T-helper 17 cell (primary cell): Measurements from ENCODE around the gene YEATS2. TPM values are rescaled to one million over a fixed set of nuclear protein-coding genes. Genes with fewer than 3 reads are reported as not detected.

Experiments
- ATAC-seq: fragments of 150-1000 bp; cut with Tn5 transposase; 2 replicates; pipeline ENCODE4 v1.10.0; 2021; ENCODE audit warnings: mild to moderate bottlenecking, moderate library complexity
- DNase-seq, 3 donors: peaks; one replicate each; pipeline versions ENCODE4 v3.0.0 to v3.0.0-alpha.2; 2020 to 2021
- H3K9me3 ChIP-seq: one replicate; pipeline ENCODE4 v1.7.0; 2013; ENCODE audit warnings: low read length, mild to moderate bottlenecking; ENCODE audit not compliant: control insufficient read depth, poor library complexity, severe bottlenecking
- H3K27ac Mint-ChIP-seq: one replicate; pipeline ENCODE4 v1.8.0; 2022; ENCODE audit warnings: mild to moderate bottlenecking, moderate library complexity, mixed read lengths
- H3K27me3 Mint-ChIP-seq: one replicate; pipeline ENCODE4 v1.8.0; 2022; ENCODE audit warnings: mixed read lengths
- H3K36me3 Mint-ChIP-seq: one replicate; pipeline ENCODE4 v1.8.0; 2022; ENCODE audit warnings: low read depth, mixed read lengths
- H3K4me1 Mint-ChIP-seq: one replicate; pipeline ENCODE4 v1.8.0; 2022; ENCODE audit warnings: mild to moderate bottlenecking, mixed read lengths
- H3K4me3 Mint-ChIP-seq: one replicate; pipeline ENCODE4 v1.8.0; 2022; ENCODE audit warnings: mild to moderate bottlenecking, moderate library complexity, mixed read lengths
- total RNA-seq, 4 donors: library from RNA in 2 of 4; stranded (reverse) in 2 of 4; gene quantifications; one replicate each; pipeline ENCODE4 v1.2.3 and lab custom pipeline; 2022 to 2026

Gene YEATS2
- total RNA-seq, 2 donors from 2014 or later, result 25.3 to 31.1 TPM

- no peak for ATAC-seq
- Mint-ChIP-seq H3K36me3 (peaks cover 18% of the 10 kb centered on the region), H3K27me3 (no peaks in the 10 kb centered on the region), H3K4me1 (peaks cover 11% of the 10 kb centered on the region), H3K4me3 (no peak overlapping the region), H3K27ac (no peak overlapping the region)
- H3K9me3 ChIP-seq, result no peaks in the 10 kb centered on the region
- DNase-seq, result no peak
Measured at GRCh38 chr3:183792976-183793375, 95.4 kb downstream of the YEATS2 start.

DNA sequence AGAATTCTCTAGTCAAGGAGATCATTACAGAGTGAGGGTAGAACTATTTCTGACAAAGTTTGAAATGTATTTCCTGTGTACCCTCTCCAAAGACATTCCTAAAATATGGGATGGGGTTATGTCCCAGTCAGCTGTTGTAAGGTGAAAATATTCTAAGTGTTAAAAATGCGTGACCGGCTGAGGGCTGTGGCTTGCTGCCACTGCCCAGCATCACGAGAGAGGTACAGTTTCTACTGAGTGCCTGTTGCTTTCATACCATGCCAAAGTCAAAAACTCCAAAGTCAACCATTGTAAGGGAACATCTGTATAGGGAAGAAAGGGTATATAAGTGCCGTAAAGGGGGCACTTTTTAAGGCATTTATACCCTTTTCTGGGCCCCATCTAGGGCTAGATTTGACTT is 96.9 kb downstream of the YEATS2 start:
- peaks cover 16% of the 10 kb centered on the region for H3K36me3 Mint-ChIP-seq
- peaks cover 5% of the 10 kb centered on the region for H3K4me1 Mint-ChIP-seq
- H3K4me3 Mint-ChIP-seq, result no peak overlapping the region
- DNase-seq (no peak), ATAC-seq (no peak)
- no peaks in the 10 kb centered on the region for H3K27me3 Mint-ChIP-seq
- H3K9me3 ChIP-seq, result no peaks in the 10 kb centered on the region
- no peak overlapping the region for H3K27ac Mint-ChIP-seq

DNA sequence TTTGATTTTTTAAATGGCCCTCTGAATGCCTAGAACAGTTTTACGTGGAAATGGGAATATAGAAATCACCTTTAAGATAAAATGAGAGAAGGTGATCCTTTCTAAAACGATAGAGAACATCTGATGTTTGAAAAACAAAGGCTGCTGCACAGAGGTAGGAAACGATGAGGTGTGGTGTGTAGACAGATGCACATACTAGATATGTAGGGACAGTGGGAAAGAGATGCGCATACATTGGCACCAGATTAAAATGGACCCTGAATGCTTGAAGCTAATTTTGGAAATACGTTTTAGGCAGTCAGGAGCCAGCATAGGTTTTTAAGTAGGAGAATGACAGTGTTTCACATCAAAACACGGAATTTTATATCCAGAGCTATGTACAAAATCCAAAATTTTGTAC is 98.8 kb downstream of the YEATS2 start:
- Mint-ChIP-seq H3K4me3 (no peak overlapping the region), H3K36me3 (peaks cover 12% of the 10 kb centered on the region), H3K27me3 (no peaks in the 10 kb centered on the region), H3K4me1 (no peaks in the 10 kb centered on the region), H3K27ac (no peak overlapping the region)
- DNase-seq, result no peak
- ATAC-seq, result no peak
- H3K9me3 ChIP-seq, result no peaks in the 10 kb centered on the region

DNA sequence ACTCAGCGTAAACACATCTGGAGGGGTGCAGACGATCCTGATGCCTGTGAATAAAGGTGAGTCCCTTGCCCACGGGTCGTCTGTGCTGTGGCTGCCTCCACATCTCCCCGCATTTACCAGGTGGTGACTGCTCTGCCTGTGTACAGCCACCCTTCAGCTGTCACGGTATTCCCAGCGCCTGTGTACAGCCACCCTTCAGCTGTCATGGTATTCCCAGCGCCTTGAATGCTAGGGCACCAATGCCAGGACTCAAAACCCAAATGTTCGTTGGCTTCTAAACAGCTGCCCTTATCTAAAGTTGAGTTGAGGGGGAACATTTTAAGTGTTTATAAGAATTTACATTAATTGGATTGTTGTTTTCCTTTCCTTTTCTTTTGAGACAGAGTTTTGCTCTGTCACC is 100.4 kb downstream of the YEATS2 start:
- H3K36me3 Mint-ChIP-seq, result peaks cover 15% of the 10 kb centered on the region
- H3K4me3 Mint-ChIP-seq, result no peak overlapping the region
- DNase-seq (no peak), ATAC-seq (no peak)
- H3K27ac Mint-ChIP-seq, result no peak overlapping the region
- H3K4me1 Mint-ChIP-seq, result no peaks in the 10 kb centered on the region
- H3K27me3 Mint-ChIP-seq, result no peaks in the 10 kb centered on the region
- no peaks in the 10 kb centered on the region for H3K9me3 ChIP-seq

DNA sequence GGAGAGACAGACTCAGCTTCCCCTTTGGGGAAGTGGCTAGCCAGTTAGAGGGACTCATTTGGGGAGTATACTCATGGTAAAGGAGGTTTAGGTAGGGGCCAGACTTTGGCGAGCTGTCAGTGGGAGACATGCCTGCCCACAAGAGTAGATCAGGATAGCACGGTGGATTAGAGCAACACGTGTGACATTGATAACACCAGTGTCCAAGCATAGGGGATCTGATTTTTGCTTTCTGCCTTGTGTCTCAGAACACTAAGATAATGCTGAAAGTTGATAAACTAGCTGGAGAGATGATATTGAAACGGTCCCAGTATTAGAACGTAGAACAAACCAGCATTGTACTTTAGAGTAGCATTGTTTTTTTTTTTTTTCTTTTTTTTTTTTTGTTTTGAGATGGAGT is 101.9 kb downstream of the YEATS2 start:
- H3K36me3 Mint-ChIP-seq, result peaks cover 18% of the 10 kb centered on the region

DNA sequence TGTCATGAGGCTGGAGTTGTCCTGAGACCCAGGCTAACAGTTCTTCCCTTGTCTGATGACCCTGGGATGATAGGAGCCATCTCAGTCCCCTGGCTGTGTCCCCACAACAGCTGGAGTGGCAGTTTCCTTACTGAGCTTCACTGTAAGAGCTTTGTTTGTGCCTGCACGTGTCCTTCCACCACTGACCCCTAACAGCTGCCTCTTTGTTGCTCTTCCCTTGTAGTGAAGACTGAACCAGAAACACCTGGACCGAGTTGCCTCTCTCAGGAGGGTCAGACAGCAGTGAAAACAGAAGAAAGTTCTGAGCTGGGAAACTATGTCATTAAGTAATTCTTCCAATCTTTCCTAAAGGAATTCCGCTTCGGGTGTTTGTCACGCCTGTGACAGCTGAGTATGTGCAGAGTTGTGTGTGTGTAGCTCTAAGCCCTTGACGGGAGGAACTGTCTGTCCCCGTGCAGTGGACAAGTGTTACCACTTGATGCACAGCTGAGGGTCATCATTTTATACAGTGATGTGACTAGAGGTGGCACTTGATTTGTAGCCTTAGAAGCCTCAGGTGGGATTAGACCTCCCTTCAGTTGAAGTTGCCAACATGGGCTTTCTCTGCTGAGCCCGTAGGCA is 102.8 kb downstream of the YEATS2 start:
- peak overlapping the region; percentile 82 for H3K27ac Mint-ChIP-seq
- DNase-seq (no peak), ATAC-seq (no peak)
- H3K36me3 Mint-ChIP-seq, result peaks cover 18% of the 10 kb centered on the region
- H3K4me1 Mint-ChIP-seq, result no peaks in the 10 kb centered on the region
- no peaks in the 10 kb centered on the region for H3K27me3 Mint-ChIP-seq
- H3K4me3 Mint-ChIP-seq, result no peak overlapping the region
- H3K9me3 ChIP-seq, result no peaks in the 10 kb centered on the region

More for the DNA sequence above, 101.9 kb downstream of the YEATS2 start:
- Mint-ChIP-seq H3K27ac (no peak overlapping the region), H3K4me1 (no peaks in the 10 kb centered on the region), H3K4me3 (no peak overlapping the region), H3K27me3 (no peaks in the 10 kb centered on the region)
- ATAC-seq (no peak), DNase-seq (no peak)
- H3K9me3 ChIP-seq, result no peaks in the 10 kb centered on the region

DNA sequence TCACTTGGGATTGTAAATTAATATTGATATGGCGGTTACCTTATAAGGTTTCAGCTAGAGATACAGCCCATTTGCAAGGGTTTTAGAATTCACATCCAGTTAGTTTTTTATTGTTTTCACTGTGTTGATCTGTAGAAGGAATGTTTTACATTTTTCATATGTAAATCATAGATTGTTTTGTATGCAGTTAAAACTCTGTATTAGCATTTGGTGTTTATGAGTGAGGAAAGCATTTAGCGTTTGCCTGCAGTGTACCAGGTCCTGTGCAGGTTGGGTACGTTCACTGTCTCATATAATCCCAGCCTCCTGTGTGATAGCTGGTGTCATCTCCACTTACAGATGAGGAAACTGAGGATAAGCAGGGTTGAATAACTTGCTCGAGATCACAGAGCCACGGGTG is 104.0 kb downstream of the YEATS2 start:
- no peaks in the 10 kb centered on the region for H3K27me3 Mint-ChIP-seq
- ATAC-seq (no peak), DNase-seq (no peak)
- H3K27ac Mint-ChIP-seq, result no peak overlapping the region
- H3K9me3 ChIP-seq, result no peaks in the 10 kb centered on the region
- H3K4me1 Mint-ChIP-seq, result no peaks in the 10 kb centered on the region
- peaks cover 18% of the 10 kb centered on the region for H3K36me3 Mint-ChIP-seq
- no peak overlapping the region for H3K4me3 Mint-ChIP-seq

DNA sequence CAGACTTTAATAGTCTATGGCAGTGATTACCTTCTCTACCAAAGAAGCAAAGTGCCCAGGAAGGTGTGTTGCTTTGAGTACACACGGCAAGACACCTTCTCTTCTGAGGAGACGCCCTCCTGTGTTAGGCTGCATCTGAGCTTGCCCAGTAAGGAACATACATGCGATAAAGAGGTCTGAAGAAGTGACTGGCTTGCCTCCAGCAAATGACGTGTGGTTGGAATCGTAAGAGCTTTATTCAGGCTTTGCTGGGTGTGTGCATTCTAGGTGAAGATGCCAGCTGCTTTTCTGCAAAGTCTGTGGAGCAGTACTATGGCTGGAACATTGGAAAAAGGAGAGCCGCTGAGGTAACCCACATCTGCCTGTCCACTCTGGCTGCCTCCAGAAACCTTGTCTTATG is 105.4 kb downstream of the YEATS2 start:
- no peak for DNase-seq
- Mint-ChIP-seq H3K36me3 (peaks cover 18% of the 10 kb centered on the region), H3K27me3 (no peaks in the 10 kb centered on the region), H3K4me3 (no peak overlapping the region), H3K27ac (no peak overlapping the region), H3K4me1 (no peaks in the 10 kb centered on the region)
- H3K9me3 ChIP-seq, result no peaks in the 10 kb centered on the region
- ATAC-seq, result no peak

GRCh38 chr3:183807209-183807728 is 109.7 kb downstream of the YEATS2 start:
- ATAC-seq, result no peak
- H3K9me3 ChIP-seq, result no peaks in the 10 kb centered on the region
- no peak for DNase-seq
- H3K27me3 Mint-ChIP-seq, result no peaks in the 10 kb centered on the region
- H3K4me3 Mint-ChIP-seq, result no peak overlapping the region
- peak overlapping the region; percentile 45 for H3K27ac Mint-ChIP-seq
- peaks cover 11% of the 10 kb centered on the region for H3K36me3 Mint-ChIP-seq
- H3K4me1 Mint-ChIP-seq, result no peaks in the 10 kb centered on the region

DNA sequence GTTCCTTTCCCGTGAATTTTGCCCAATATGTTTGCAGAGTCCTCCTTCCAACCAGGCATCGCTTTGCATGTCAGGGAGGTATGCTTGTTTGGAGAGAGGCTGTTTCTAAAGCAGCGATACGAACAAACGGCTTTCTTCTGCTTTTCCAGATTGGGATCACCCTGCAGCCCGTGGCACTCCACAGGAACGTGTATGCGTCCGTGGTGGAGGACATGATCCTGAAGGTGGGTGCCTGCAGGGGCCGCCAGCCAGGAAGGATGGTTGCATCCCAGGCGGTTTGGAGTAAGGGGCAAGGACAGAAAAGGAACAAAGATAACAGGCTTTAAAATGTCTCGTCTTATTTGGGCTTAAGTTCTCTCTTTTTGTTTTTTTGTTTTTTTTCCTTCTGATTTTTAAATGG is 110.3 kb downstream of the YEATS2 start:
- no peaks in the 10 kb centered on the region for H3K27me3 Mint-ChIP-seq
- no peak overlapping the region for H3K4me3 Mint-ChIP-seq
- no peaks in the 10 kb centered on the region for H3K4me1 Mint-ChIP-seq
- no peak for DNase-seq
- ATAC-seq, result no peak
- H3K9me3 ChIP-seq, result no peaks in the 10 kb centered on the region
- no peak overlapping the region for H3K27ac Mint-ChIP-seq
- H3K36me3 Mint-ChIP-seq, result peaks cover 11% of the 10 kb centered on the region

DNA sequence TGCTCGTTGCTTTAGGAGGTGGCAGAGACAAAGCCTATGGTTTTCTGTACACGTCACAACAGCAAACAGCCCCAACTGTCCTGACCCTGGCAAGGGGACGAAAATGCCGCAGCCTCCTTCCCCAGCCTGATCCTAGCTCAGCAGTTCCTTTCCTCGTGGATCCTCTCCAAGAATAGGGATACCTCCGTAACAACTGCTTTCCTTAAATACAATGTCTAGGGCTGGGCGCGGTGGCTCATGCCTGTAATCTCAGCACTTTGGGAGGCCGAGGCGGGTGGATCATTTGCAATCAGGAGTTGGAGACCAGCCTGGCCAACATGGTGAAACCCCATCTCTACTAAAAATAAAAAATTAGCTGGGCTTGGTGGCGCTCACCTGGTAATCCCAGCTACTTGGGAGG is 110.8 kb downstream of the YEATS2 start:
- no peaks in the 10 kb centered on the region for H3K9me3 ChIP-seq
- Mint-ChIP-seq H3K4me3 (no peak overlapping the region), H3K36me3 (peaks cover 9% of the 10 kb centered on the region), H3K4me1 (no peaks in the 10 kb centered on the region), H3K27me3 (no peaks in the 10 kb centered on the region), H3K27ac (no peak overlapping the region)
- ATAC-seq, result no peak
- DNase-seq, result no peak

DNA sequence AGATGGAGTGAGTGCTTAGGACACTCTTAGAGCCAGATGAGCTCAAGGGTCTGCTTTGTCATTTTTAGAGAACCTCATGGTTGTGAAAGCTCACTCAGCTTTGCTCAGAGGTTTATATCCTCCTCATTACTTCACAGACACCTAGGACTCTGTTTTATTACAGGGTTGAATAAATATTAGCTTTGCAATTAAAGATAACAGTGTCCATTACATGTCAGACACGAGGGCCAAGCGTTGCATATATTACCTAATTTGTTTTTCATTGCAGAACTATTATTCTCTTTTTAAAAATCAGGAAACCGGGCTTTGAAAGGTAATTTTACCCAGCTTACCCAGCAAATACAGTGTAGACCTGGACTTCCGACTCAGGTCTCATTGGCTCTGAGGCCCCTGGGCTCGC is 111.7 kb downstream of the YEATS2 start:
- H3K9me3 ChIP-seq, result no peaks in the 10 kb centered on the region
- no peaks in the 10 kb centered on the region for H3K27me3 Mint-ChIP-seq
- peaks cover 6% of the 10 kb centered on the region for H3K36me3 Mint-ChIP-seq
- no peak for ATAC-seq
- H3K4me1 Mint-ChIP-seq, result peaks cover under 1% of the 10 kb centered on the region
- no peak overlapping the region for H3K27ac Mint-ChIP-seq
- no peak for DNase-seq
- no peak overlapping the region for H3K4me3 Mint-ChIP-seq

DNA sequence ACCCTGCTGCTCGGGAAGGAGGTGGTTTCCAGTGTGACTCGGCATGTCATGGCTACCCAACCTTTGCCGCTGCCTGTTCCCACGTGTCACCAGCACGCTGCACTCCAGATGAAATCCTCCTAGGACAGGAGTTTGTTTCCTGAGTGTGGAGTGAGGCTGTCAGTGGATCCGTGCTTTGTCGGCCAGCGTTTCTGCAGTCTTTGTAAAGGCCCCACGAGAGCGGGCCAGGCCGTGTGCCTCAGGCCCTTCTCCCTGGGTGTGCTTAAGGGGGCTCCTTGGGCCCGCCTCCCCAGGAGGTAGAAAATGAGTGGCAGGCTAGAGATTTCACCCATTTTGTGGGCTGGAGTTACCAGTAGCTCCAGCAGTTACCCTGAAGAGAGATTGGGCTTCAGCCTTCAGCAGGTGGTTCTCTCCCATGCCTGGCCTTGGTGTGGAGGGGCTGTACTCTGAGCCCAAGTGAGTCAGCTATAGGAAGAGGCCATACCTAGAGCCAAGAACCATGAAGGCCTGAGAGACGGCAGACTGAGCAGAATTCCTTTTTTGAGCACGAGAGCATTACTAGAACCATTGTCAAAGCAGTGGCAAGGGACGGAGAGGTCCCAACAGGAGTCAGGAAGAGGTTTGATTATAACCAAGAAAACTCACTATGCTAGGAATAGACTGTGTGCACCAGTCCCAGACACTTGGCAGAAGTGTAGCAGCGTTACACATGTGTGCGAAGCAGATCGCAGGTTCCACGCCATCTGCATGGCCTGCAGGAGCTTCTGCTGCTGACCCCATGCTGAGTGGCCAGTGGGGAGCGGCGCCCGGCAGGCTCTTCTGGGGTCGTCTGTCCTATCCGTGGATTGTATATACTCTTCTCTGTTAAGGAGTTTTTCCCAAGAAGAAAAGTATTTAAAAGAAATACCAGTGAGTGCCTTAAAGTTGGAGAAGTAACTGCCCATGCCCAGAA is 113.3 kb downstream of the YEATS2 start:
- no peak overlapping the region for H3K4me3 Mint-ChIP-seq
- no peaks in the 10 kb centered on the region for H3K27me3 Mint-ChIP-seq
- DNase-seq (no peak), ATAC-seq (no peak)
- H3K36me3 Mint-ChIP-seq, result peaks cover 5% of the 10 kb centered on the region
- H3K27ac Mint-ChIP-seq, result peak overlapping the region; percentile 47
- H3K9me3 ChIP-seq, result no peaks in the 10 kb centered on the region
- H3K4me1 Mint-ChIP-seq, result peaks cover 2% of the 10 kb centered on the region
